Spleen (tissue), 7 donors: ENCODE results near the gene RNF146.

Experiments
- POLR2AphosphoS5 ChIP-seq, 3 donors: sonication (generic); formaldehyde crosslinking; IDR thresholded peaks; one replicate each; pipeline ENCODE4 v1.5.1; 2017; ENCODE audit warnings: antibody characterized with exemption in 3 of 3
- TF ChIP-seq, protein P1 (sequence below), 11 experiments: fragments of 200-600 bp in 7 of 11; fragments of 450-650 bp in 4 of 11; sonication (generic) in 4 of 11; IDR thresholded peaks in 8 of 11; conservative IDR thresholded peaks in 3 of 11; 1 replicate in 7 of 11; 2 replicates in 4 of 11; pipeline versions ENCODE4 v1.4.0 to v1.8.0; 2016 to 2021; ENCODE audit warnings: antibody characterized with exemption in 11 of 11, inconsistent platforms in 4 of 11, mild to moderate bottlenecking in 1 of 11
- donor health status: DM: no; HTN: no; CAD: no; lungs with moderate emphysema.
- donor health status: DM: no; HTN: no; CAD: no.
- donor health status: DM: no; HTN: no; CAD: no.

DNA sequence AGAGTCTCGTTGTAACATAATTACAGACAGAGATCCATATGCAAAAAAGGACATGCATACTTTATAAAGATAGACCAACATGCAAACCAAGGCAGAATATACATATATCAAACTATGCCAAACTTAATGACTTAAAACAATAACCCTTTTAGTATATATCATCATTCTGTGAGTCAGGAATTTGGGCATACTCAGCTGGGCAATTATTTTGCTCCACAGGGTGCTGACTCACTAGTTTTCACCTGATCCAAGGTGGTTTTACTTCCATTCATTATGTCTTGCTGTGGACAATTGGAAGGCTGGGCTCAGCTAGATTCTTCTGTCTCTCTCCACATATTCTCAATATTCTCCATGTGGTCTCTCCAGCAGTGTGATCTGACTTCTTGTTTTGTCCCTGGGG, 41.2 kb upstream of the RNF146 start:
- no peak for TF ChIP-seq POLR2AphosphoS5 (IDR thresholded peaks at IDR 0.05)
- TF ChIP-seq, protein P1, sequence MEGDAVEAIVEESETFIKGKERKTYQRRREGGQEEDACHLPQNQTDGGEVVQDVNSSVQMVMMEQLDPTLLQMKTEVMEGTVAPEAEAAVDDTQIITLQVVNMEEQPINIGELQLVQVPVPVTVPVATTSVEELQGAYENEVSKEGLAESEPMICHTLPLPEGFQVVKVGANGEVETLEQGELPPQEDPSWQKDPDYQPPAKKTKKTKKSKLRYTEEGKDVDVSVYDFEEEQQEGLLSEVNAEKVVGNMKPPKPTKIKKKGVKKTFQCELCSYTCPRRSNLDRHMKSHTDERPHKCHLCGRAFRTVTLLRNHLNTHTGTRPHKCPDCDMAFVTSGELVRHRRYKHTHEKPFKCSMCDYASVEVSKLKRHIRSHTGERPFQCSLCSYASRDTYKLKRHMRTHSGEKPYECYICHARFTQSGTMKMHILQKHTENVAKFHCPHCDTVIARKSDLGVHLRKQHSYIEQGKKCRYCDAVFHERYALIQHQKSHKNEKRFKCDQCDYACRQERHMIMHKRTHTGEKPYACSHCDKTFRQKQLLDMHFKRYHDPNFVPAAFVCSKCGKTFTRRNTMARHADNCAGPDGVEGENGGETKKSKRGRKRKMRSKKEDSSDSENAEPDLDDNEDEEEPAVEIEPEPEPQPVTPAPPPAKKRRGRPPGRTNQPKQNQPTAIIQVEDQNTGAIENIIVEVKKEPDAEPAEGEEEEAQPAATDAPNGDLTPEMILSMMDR (IDR thresholded peaks at IDR 0.05 in 8 of 11, conservative IDR thresholded peaks at IDR 0.05 in 3 of 11), result no peak
